ENCODE measurements around the gene GNRHR. TPM values are rescaled to one million over a fixed set of nuclear protein-coding genes. Genes with fewer than 3 reads are reported as not detected.
"Not testable (repeated sequence)": the region's sequence is repeated elsewhere in the genome, so short reads cannot be mapped to it uniquely, and the experiment has no call there.

The GNRHR gene
- total RNA-seq, 1 experiment from 2014 or later = not detected

DNA sequence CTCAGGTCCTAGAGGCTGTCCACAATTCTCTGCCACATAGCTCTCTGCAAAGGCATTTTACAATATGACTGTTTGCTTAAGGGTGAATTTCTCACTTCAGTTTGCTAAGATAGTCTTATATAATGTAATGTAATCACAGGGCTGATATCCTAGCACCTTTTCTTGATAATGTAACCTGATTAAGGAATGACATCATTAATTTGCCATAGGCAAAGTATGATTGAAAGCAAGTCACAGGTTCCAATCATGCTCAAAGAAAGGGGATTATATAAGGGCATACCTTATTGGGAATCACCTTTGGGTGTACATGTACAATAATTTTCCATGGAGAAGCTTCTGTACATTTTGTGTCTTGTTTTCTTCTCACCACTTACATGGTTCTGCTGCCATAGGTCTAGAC lies 18.9 kb downstream of the GNRHR start:
- in situ Hi-C loops (cut with HindIII; ENCODE audit: low sequenced_read_pairs) = no loop called here
- no peak for DNase-seq (ENCODE audit: low spot score)

DNA sequence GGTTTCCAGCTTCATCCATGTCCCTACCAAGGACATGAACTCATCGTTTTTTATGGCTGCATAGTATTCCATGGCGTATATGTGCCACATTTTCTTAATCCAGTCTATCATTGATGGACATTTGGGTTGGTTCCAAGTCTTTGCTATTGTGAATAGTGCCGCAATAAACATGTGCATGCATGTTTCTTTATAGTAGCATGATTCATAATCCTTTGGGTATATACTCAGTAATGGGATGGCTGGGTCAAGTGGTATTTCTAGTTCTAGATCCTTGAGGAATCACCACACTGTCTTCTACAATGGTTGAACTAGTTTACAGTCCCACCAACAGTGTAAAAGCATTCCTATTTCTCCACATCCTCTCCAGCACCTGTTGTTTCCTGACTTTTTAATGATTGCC lies 23.7 kb downstream of the GNRHR start:
- in situ Hi-C loops (cut with HindIII; ENCODE audit: low sequenced_read_pairs) = not testable (repeated sequence)

DNA sequence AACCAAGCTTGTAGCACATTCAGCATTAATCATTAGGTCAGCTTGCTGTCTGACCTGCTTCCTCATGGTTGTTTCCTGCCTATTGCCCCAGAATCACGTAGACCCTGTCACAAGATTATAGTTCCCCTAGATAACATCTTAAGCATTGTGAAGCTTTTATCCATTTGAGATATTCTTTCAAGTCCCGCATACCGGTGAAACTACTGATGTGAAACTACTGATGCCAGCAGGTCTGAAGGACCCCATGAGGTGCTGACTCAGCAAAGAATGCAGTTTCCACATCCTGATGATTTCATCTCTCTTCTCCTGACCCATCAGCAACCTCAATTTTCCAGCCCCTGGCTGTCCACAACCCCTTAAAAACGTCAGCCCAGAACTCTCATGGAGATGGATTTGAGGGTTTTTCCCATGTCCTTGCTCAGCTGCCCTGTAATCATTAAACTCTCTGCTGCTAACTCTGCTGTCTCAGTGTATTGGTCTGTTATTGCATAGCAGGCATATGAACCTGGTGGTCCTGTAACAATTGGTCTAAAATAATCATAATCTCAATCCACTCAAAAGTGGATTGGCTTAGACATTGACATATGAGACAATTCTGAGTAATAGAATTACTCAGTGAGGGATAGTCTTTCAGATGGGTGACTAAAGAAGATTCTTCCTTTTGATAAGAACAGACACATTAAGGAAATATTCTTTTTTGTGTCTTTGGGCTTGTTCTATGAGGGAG lies 26.9 kb downstream of the GNRHR start:
- in situ Hi-C loops (cut with HindIII; ENCODE audit: low sequenced_read_pairs) = no loop called here
- no peak for DNase-seq (ENCODE audit: low spot score)

More for the DNA sequence above, 23.7 kb downstream of the GNRHR start:
- DNase-seq (ENCODE audit: low spot score) = not testable (repeated sequence)

DNA sequence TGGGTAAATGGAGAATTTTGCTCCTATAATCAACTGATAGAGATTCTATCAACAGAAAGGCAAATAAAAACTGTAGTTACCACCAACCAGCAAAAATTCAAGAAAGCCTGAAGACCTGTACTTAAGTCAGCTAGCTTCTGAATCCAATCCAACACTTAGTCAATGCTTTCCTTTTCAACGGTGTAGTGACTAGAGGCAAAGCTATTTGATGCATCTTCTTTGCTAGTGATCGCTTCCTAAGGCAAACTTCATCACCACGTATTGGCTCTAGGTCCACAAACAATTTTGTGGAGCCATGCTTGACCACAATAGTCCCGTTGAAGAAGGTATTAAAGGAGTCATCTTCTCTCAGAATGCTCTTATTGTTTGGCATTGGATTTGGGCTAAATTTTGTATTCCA lies 28.2 kb downstream of the GNRHR start:
- DNase-seq (ENCODE audit: low spot score) = no peak
- in situ Hi-C loops (cut with HindIII; ENCODE audit: low sequenced_read_pairs) = no loop called here

DNA sequence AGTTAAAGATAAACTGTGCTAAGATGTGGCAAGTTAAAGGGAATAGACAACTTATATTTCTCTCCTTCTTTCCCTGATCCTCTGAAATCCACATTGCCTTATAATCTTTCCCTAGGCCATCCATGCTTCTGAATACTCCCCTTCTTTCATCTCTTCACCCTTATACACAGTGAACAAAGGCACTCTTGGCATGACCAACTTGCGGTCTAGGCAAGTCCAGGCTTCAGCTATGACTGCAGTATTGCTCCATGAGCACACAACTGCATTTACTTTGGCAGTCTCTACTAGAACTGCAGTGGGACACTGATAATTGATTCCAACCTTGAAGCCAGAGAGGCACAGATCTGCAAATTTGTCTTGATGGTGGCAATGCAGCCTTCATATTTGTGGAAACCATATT lies 29.1 kb downstream of the GNRHR start:
- in situ Hi-C loops (cut with HindIII; ENCODE audit: low sequenced_read_pairs) = no loop called here

DNA sequence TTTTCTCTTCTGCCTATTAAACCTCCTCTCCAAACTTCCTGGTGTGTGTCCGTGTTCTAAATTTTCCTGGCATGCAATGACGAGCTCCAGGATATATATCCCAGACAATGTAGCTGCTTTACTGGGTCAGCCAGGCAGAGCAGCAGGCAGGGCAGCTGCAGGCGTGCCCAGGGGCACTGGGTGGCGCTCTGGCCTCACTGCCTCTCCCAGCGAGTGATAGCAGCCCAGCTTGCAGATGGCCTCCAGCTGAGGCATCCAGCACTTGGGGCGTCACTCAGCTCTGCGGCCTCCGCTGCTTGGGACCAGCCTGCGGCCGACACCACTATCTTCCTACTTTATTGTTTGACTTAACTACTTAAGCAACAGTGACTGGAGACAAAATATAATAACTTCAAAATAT lies 30.2 kb downstream of the GNRHR start:
- in situ Hi-C loops (cut with HindIII; ENCODE audit: low sequenced_read_pairs) = no loop called here
- DNase-seq (ENCODE audit: low spot score) = no peak

More for the DNA sequence above, 29.1 kb downstream of the GNRHR start:
- no peak for DNase-seq (ENCODE audit: low spot score)

DNA sequence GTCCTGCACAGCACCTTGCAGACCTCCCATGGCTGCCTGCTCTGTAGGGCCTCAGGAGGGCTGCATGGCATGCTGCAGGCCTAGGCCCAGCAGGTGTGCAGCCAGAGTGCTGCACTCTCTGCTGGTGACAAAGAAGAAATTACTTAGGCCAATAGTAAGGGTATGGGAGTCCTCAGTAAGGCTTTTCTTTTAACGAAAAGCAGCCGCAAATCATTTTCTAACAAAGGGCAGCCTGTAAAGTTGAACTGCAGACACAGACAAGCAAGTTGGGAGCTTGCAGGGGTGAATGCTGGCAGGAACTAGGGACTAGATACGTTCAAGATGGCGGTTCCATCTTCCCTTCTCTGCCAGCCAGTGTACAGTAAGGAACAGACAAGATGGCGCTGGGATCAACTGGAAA lies 30.8 kb downstream of the GNRHR start:
- in situ Hi-C loops (cut with HindIII; ENCODE audit: low sequenced_read_pairs) = no loop called here

DNA sequence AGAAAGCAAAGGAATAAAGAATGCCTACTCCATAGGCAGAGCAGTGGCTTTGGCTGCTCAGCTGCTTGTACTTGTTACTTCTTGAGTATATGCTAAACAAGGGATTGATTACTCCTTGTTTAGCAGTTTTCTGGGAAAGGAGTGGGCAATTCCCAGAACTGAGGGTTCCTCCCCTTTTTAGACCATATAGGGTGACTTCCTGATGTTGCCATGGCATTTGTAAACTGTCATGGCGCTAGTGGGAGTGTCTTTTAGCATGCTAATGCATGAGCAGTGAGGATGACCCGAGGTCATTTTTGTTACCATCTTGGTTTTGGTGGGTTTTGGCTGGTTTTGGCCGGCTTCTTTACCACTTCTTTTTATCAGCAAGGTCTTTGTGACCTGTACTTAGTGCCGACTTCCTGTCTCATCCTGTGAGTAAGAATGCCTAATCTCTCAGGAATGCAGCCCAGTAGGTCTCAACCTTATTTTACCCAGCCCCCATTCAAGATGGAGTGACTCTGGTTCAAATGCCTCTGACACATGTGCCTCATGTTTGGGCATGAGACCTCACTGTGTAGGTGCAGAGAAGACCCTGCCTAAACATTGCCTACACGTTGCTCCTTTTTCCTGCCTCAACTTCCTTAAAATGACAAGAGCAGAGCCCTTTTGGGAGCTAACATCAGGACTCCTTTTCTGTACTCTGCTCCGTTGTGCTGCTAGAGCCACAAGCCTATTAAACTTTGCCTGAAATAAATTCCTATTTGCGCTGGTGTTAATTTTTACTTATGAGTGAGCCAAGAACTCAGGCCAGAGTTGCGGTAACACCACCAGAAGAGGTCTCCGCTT lies 32.2 kb downstream of the GNRHR start:
- no peak for DNase-seq (ENCODE audit: low spot score)
- in situ Hi-C loops (cut with HindIII; ENCODE audit: low sequenced_read_pairs) = no loop called here

More for the DNA sequence above, 30.8 kb downstream of the GNRHR start:
- DNase-seq (ENCODE audit: low spot score) = no peak

DNA sequence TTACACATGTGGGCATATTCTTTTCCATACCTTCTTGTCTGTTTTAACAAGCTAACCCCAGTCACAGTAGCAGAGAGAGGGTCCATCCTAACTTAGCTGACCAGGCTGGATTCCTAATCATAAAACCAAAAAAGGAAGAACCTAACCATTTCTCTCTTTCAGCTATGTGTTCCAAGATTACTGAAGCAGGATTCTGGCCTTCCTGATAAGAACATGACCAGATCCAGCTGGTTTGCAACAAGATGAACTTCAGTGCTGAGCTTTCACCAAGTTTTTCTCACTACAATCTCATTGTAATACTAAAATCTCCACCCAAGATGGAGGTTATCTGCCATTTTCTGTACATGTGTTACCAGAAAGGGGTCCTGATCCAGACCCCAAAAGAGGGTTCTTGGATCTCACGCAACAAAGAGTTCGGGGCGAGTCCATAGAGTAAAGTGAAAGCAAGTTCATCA lies 32.8 kb downstream of the GNRHR start:
- in situ Hi-C loops (cut with HindIII; ENCODE audit: low sequenced_read_pairs) = no loop called here
- DNase-seq (ENCODE audit: low spot score) = no peak

DNA sequence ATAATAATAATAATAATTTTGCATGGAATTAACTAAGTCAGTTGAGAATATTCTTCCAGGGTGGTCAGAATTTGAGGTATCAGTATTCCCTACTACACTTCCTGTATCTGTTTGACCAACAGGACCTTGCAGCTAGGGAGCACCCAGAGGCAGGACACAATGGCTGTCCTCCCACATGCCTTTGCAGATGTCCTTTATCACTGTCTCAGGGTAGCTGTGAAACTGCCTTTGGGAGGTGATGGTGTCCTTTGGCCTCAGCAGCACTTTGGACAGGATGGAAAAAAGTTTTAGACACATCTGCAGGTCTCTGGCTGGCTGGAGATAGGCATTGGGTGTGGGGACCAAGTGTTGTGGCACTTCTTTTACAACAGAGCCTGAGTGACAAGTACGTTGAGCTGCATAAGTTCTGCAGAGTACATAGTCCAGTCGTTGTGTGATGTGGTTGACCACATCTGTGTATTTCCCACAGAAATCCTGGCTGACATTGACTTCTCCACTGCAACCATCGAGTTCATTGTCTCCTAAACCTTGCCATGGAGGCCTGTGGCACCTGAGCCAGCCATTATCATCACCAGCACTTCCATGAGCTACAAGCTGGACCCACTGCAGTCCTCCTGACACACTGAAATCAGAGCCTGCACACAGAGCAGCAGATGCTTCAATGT lies 34.1 kb downstream of the GNRHR start:
- in situ Hi-C loops (cut with HindIII; ENCODE audit: low sequenced_read_pairs) = no loop called here
- no peak for DNase-seq (ENCODE audit: low spot score)

DNA sequence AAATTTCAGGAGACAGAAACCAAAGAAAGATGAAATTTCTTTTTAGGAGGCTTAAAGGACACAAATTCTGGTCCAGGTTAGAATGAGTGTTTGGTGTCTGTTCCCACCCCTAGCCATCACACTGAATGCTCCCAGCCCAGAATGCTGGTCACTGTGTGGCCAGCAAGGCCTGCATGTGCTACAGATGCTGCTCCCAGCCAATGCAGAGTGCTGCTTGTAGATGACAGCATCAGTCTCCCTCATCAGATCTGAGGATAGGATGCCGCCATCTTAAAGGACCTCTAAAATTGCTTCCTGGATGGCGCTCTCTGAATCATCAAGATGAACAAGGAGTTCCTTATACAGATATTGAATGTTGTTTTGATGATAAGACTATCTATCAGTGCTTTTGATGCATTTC lies 35.3 kb downstream of the GNRHR start:
- in situ Hi-C loops (cut with HindIII; ENCODE audit: low sequenced_read_pairs) = no loop called here
- no peak for DNase-seq (ENCODE audit: low spot score)

DNA sequence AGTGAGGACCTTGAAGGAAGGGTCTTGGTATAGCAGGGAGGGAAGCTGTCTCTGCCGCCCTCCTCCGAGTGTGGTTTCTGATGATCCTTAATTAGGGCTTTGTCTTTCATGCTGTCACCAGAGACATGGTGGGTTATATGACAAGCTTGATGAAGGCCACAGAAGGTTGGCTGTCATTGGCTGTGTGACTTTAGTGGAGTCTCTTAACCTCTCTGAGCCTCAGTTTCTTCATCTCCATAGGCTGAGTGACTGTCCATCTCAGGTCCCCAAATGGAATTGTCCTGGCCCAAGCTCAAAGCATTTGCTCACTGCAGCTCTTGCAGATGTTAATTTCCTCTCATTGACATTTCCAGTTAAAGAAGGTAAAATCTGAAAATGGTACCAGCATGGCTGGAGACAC lies 36.6 kb downstream of the GNRHR start:
- in situ Hi-C loops (cut with HindIII; ENCODE audit: low sequenced_read_pairs) = no loop called here
- no peak for DNase-seq (ENCODE audit: low spot score)

DNA sequence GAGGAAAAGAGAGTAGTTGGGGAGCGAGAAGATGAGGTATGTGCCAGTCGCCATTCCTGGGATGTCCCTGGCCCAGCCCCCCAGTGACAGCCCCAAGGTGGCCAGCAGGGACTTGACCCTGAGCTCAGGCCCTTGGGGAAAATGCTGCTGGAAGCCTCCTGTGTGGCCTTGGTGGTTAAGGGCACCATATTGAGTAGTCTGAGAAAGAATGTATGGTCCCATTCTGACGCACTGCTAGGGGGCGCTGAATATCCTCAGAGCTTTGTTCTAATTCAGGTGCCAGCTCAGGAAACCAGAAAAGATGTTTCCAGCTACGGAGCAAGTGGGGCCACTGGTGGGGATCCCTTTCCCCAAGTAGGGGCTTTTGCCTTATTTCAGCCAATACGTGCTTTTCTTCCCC lies 39.2 kb downstream of the GNRHR start:
- no peak for DNase-seq (ENCODE audit: low spot score)
- in situ Hi-C loops (cut with HindIII; ENCODE audit: low sequenced_read_pairs) = no loop called here

DNA sequence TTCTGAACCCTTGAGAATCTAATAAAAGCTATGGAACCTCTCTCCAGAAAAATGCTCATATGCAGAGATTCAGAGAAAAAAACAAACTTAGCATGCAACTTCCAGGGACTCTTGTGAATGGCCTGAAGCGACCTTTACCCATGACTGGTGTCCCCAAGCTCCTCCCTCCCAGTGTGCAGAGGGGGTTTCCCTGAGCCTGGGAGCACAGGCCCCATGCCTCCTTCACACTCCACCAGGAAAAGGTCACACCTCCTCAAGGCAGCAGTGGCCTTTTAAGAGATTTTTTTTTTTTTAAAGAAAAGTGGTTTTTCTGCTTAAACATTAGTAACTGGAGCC lies 40.0 kb downstream of the GNRHR start:
- DNase-seq (ENCODE audit: low spot score) = no peak
- in situ Hi-C loops (cut with HindIII; ENCODE audit: low sequenced_read_pairs) = no loop called here

DNA sequence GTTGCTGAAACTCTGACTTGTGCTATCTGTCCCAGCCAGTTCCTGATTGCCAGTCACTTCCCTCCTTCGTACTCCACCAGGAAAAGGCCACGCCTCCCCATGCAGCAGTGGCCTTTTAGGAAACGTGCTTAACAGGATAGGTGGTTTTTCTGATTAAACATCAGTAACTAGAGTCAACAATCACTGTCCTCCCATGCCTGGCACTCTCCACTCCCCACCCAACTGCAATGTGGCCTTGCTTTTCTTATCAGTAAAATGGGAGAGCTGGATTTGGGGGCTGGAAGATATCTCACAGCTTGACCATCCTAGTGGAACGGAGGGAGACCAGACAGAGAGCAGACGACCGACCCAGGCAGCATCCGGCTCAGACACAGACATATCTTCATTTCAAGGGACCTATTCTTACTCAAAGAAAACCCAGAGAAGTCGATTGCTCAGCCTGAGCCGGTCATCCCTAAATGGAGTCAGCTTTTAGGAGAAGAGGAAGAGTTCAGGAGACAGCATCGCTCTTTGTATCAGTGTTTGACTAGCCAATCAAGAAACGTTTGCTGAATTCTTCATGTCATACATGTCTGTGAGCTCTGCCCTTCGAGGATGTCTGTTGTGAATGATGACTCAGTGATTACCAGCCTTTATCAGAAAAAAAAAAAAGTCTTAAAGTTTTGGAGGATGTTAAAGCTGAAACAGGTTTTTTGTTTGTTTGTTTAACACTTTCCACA lies 40.5 kb downstream of the GNRHR start:
- DNase-seq (ENCODE audit: low spot score) = no peak
- in situ Hi-C loops (cut with HindIII; ENCODE audit: low sequenced_read_pairs) = no loop called here

DNA sequence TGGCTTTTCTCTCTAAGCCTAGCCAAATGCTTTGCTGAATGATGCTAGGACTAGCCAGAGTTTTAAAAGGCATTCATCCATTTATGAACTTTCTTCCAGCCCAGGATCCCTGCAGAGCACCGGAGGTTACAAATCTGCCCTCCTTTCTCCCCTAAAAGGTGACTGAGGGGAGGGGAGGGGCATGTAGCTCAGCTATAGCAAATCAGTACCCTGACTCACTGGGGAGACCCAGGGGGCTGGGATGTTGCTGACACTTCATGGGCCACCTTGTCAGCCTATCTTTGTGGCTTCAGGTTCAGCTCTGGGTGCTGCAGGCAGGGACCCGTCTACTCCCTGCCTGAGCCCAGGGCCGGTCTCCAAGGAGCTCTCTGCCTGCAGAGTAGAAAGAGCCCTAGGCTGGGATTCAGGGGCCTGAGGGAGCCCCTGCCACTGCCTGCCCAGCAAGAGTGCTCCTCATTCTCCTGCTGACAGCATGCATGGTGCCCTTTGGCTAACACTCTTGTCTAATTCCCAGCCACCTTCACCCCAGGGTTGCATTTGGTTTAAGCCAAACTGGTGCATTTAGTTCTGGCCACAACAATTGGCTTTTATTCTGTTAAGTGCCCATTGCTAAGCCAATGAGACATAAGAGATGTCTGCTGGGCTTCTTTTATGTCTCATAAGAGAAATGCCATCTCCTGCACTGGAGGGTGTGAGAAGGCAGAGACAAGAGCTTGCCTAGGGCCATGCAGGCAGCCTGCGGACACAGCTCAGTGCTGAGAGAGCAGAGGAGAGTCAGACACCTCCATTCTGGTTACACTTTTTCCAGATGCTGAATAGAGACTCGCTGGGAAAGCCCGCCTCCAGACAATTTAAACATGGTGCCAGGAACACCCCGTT lies 41.3 kb downstream of the GNRHR start:
- in situ Hi-C loops (cut with HindIII; ENCODE audit: low sequenced_read_pairs) = no loop called here
- DNase-seq (ENCODE audit: low spot score) = no peak

DNA sequence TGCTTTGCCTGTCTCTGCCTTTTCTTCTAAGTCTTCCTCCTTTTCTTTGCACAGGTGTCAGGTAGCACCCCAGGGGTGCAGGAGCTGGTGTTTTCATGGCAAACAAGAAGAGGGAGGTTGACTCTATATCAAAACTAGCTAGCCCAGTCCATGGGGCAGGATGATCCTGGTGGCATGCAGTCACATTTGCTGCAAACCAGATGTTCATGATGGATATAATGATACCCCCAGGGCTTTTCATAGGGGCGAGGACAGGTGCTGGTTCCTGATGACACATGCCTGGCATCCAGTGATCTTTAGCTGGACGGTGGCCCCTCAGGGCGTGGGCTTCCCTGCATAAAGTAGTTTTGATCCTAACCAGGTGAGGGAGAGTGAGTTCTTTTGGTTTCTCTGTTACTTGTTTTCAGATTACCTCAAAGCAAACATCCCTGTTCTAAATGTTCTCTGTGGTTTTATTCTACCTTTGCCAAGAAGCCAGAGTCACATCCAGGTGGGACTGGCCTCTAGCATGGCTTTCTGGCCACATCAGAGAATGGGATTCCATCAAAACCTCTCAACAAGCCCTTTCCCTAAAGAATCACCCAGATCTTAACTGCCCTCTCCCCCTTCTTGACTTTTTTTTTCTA lies 42.1 kb downstream of the GNRHR start:
- in situ Hi-C loops (cut with HindIII; ENCODE audit: low sequenced_read_pairs) = no loop called here
- no peak for DNase-seq (ENCODE audit: low spot score)

DNA sequence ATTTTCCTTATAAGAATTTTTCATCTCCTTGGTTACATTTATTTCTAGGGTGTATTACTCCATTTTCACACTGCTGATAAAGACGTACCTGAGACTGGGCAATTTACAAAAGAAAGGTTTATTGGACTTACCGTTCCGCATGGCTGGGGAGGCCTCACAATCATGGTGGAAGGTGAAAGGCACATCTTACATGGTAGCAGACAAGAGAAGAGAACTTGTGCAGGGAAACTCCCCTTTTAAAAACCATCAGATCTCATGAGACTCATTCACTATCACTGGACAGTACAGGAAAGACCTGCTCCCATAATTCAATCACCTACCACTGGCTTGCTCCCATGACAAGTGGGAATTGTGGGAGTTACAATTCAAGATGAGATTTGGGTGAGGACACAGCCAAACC lies 47.5 kb downstream of the GNRHR start:
- in situ Hi-C loops (cut with HindIII; ENCODE audit: low sequenced_read_pairs); DNase-seq (ENCODE audit: low spot score): not testable (repeated sequence)

All from G401 (cell line).